Large intestine (tissue), 3 donors: ENCODE data around the gene SCN11A. TPM values are rescaled to one million over a fixed set of nuclear protein-coding genes. Genes with fewer than 3 reads are reported as not detected.

Source experiments
- DNase-seq, 2 donors: peaks; one replicate each; pipeline versions ENCODE4 v3.0.0 to v3.0.0-alpha.2; 2013
- H3K27ac ChIP-seq: one replicate; pipeline ENCODE4 v1.5.1; 2013; ENCODE audit warnings: low read length
- H3K27me3 ChIP-seq: 2 replicates; pipeline ENCODE4 v1.6.1; 2013; ENCODE audit warnings: low read length; ENCODE audit not compliant: control insufficient read depth, insufficient read depth
- H3K36me3 ChIP-seq: 2 replicates; pipeline ENCODE4 v1.6.1; 2013; ENCODE audit warnings: low read length; ENCODE audit not compliant: control insufficient read depth, insufficient read depth
- H3K4me1 ChIP-seq: one replicate; pipeline ENCODE4 v1.6.1; 2013; ENCODE audit warnings: low read length; ENCODE audit not compliant: control insufficient read depth, insufficient read depth
- H3K4me3 ChIP-seq: one replicate; pipeline ENCODE4 v1.5.1; 2013; ENCODE audit warnings: low read length
- H3K9me3 ChIP-seq: one replicate; pipeline ENCODE4 v1.6.1; 2013; ENCODE audit warnings: mild to moderate bottlenecking, low read depth, low read length, moderate library complexity; ENCODE audit not compliant: control insufficient read depth
- WGBS: methylation state at CpG from one replicate; pipeline ENCODE4 v1.1.5; 2013; ENCODE audit warnings: low lambda C conversion rate; ENCODE audit not compliant: insufficient coverage; 5-methylcytosine and 5-hydroxymethylcytosine counted together
- polyA plus RNA-seq: library from polyadenylated mRNA; unstranded; fragments of 120-200 nt; gene quantifications from one replicate; pipeline ENCODE4 v1.2.1, GENCODE V29; 2013

Gene SCN11A
- polyA plus RNA-seq, 1 donor, result 1.1 TPM

- Histone ChIP-seq H3K27me3 (no peaks in the 10 kb centered on the region), H3K9me3 (no peaks in the 10 kb centered on the region), H3K27ac (no peak overlapping the region), H3K36me3 (no peaks in the 10 kb centered on the region), H3K4me3 (no peak overlapping the region), H3K4me1 (no peaks in the 10 kb centered on the region)
- WGBS, result no CpG with 5 or more reads among the region's 2 CpGs
- no peak for DNase-seq
Measured at GRCh38 chr3:39011191-39011736, 40.5 kb downstream of the SCN11A start.

GRCh38 chr3:39005295-39005694, 46.4 kb downstream of the SCN11A start:
- no peak overlapping the region for H3K4me3 ChIP-seq
- no peaks in the 10 kb centered on the region for H3K36me3 ChIP-seq
- 14% methylated on average over 1 of the region's 2 CpGs for WGBS
- no peaks in the 10 kb centered on the region for H3K4me1 ChIP-seq
- no peak for DNase-seq
- no peaks in the 10 kb centered on the region for H3K9me3 ChIP-seq
- no peak overlapping the region for H3K27ac ChIP-seq
- no peaks in the 10 kb centered on the region for H3K27me3 ChIP-seq

Other genes starting within 250 kb of the SCN11A start
- not detected for gene SCN10A, start 235.7 kb downstream of the SCN11A start, polyA plus RNA-seq
- 40.0 TPM for gene WDR48, start 72 bp upstream of the SCN11A start, polyA plus RNA-seq
- 66.7 TPM for gene GORASP1, start 55.7 kb upstream of the SCN11A start, polyA plus RNA-seq
- 5.8 TPM for gene TTC21A, start 55.7 kb upstream of the SCN11A start, polyA plus RNA-seq
- gene CSRNP1, start 101.6 kb upstream of the SCN11A start, polyA plus RNA-seq, result 24.5 TPM
- 0.19 TPM for gene XIRP1, start 140.7 kb upstream of the SCN11A start, polyA plus RNA-seq
- gene CX3CR1, start 228.1 kb upstream of the SCN11A start, polyA plus RNA-seq, result 2.8 TPM